B cell (primary cell): ENCODE measurements around the gene DNAAF5.

Source experiments
- EZH2 ChIP-seq: IDR thresholded peaks from 2 replicates; pipeline ENCODE4 v1.6.1; 2012; ENCODE audit warnings: borderline replicate concordance, low read depth, mild to moderate bottlenecking, moderate library complexity, low read length; ENCODE audit not compliant: insufficient read depth, poor library complexity, severe bottlenecking
- TF ChIP-seq, protein P1 (sequence below): fragments of 200-600 bp; IDR thresholded peaks from one replicate; pipeline ENCODE4 v1.8.0; 2022; ENCODE audit warnings: antibody characterized with exemption, mild to moderate bottlenecking

DNA sequence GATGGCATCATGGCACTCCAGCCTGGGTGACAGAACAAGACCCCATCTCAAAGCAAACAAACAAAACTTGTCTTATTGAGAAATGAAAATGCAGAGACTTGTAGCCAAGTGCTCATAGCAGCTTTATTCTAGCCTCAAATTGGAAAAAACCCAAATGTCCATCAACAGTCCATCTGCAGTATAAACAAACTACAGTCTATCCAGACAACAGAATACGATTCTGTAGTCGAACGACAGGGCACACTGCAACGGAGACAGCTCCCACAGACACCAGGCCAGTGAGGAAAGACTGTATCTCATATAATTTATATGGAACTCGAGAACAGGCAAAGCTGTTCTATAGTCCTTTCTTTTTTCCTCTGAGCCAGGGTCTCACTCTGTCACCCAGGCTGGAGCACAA, 65.0 kb downstream of the DNAAF5 start:
- TF ChIP-seq, protein P1, sequence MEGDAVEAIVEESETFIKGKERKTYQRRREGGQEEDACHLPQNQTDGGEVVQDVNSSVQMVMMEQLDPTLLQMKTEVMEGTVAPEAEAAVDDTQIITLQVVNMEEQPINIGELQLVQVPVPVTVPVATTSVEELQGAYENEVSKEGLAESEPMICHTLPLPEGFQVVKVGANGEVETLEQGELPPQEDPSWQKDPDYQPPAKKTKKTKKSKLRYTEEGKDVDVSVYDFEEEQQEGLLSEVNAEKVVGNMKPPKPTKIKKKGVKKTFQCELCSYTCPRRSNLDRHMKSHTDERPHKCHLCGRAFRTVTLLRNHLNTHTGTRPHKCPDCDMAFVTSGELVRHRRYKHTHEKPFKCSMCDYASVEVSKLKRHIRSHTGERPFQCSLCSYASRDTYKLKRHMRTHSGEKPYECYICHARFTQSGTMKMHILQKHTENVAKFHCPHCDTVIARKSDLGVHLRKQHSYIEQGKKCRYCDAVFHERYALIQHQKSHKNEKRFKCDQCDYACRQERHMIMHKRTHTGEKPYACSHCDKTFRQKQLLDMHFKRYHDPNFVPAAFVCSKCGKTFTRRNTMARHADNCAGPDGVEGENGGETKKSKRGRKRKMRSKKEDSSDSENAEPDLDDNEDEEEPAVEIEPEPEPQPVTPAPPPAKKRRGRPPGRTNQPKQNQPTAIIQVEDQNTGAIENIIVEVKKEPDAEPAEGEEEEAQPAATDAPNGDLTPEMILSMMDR: no peak
- TF ChIP-seq EZH2: no peak
